Duodenal mucosa (tissue), 2 donors: ENCODE measurements around the gene MAD2L1BP.
"Not testable (repeated sequence)": the region's sequence is repeated elsewhere in the genome, so short reads cannot be mapped to it uniquely, and the experiment has no call there.

Experiments used
- H3K27ac ChIP-seq: one replicate; pipeline ENCODE4 v1.7.0; 2013; ENCODE audit warnings: low read depth, low read length
- H3K27me3 ChIP-seq, 2 donors: one replicate each; pipeline ENCODE4 v1.7.0; 2013; ENCODE audit warnings: low read length in 2 of 2, control low read depth in 1 of 2; ENCODE audit not compliant: insufficient read depth in 2 of 2, control insufficient read depth in 1 of 2
- H3K36me3 ChIP-seq, 2 donors: one replicate each; pipeline ENCODE4 v1.7.0; 2013; ENCODE audit warnings: low read length in 2 of 2, control low read depth in 1 of 2; ENCODE audit not compliant: insufficient read depth in 2 of 2, control insufficient read depth in 1 of 2
- H3K4me1 ChIP-seq, 2 donors: one replicate each; pipeline ENCODE4 v1.7.0; 2013; ENCODE audit warnings: low read length in 2 of 2, control low read depth in 1 of 2; ENCODE audit not compliant: insufficient read depth in 2 of 2, control insufficient read depth in 1 of 2
- H3K4me3 ChIP-seq, 2 donors: one replicate each; pipeline ENCODE4 v1.7.0; 2013; ENCODE audit warnings: low read length in 2 of 2, low read depth in 1 of 2
- H3K9ac ChIP-seq, 2 donors: one replicate each; pipeline ENCODE4 v1.7.0; 2013; ENCODE audit warnings: low read length in 2 of 2, low read depth in 1 of 2
- H3K9me3 ChIP-seq, 2 donors: one replicate each; pipeline ENCODE4 v1.7.0; 2013; ENCODE audit warnings: low read length in 2 of 2, control low read depth in 1 of 2; ENCODE audit not compliant: control insufficient read depth in 1 of 2

MAD2L1BP gene

DNA sequence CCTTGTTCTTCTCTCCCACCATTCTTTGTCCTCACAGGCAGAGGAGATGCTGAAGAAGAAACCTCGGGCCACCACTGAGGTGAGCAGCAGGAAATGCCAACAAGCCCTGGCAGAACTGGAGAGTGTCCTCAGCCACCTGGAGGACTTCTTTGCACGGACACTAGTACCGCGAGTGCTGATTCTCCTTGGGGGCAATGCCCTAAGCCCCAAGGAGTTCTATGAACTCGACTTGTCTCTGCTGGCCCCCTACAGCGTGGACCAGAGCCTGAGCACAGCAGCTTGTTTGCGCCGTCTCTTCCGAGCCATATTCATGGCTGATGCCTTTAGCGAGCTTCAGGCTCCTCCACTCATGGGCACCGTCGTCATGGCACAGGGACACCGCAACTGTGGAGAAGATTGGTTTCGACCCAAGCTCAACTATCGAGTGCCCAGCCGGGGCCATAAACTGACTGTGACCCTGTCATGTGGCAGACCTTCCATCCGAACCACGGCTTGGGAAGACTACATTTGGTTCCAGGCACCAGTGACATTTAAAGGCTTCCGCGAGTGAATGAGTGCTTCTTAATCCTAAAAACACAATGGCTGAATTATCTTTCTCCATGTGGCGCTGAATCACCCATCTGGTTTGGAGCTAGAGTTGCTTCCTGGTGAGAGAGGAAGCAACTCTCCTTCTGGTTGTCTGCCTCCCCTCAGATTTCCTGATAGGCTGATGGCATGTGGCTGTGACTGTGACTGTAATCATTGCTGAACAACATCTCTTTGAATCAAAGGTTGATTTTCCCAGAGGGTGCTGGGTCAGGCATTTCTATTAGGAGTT is 4.6 kb downstream of the MAD2L1BP start:
- Histone ChIP-seq H3K27me3 (no peaks in the 10 kb centered on the region), H3K4me3 (no peak overlapping the region), H3K27ac (no peak overlapping the region), H3K9me3 (no peaks in the 10 kb centered on the region), H3K4me1 (peaks cover 19 to 28% of the 10 kb centered on the region in 2 donors), H3K9ac (no peak overlapping the region), H3K36me3 (peaks cover 11 to 32% of the 10 kb centered on the region in 2 donors)

DNA sequence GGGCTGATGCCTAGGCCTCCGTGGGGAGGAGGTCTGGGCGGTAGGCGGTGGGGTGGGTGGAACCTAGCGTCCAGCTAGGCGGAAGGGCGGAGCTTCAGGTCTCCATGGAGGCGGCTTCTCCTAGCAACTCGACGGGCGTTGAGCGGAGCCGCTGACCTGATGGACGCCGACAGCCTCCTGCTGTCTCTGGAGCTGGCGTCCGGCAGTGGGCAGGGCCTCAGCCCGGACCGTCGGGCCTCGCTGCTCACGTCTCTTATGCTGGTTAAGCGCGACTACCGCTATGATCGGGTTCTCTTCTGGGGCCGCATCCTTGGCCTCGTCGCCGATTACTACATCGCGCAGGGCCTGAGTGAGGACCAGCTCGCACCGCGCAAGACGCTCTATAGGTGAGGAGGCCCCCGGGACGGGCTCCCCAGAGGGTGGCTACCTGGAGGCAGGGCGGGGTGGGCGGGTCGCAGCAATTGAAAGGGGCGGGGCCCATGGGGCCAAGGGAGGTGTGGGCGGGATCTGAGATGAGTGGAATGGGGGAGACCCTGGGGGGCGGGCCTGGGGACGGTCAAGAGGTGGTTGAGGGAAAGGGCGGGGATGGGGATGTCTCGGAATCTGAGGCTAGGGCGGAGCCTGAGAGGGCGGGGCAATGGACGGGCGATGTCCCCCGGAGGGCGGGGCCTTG is 9.4 kb downstream of the MAD2L1BP start, which contains the start of gene RSPH9:
Gene RSPH9 (plus strand): TSS at position 97 of the 673 bp plus-strand sequence. CDS start 63 bp downstream, at position 160.
- no peaks in the 10 kb centered on the region for H3K27me3 ChIP-seq
- H3K9ac ChIP-seq = no peak within 1 kb of the TSS
- peaks cover 6 to 24% of the 10 kb centered on the region in 2 donors for H3K36me3 ChIP-seq
- no peak within 1 kb of the TSS for H3K27ac ChIP-seq
- H3K9me3 ChIP-seq = no peaks in the 10 kb centered on the region
- peak within 1 kb of the TSS; percentile 51 to 65 for H3K4me3 ChIP-seq
- H3K4me1 ChIP-seq = peaks cover 6 to 10% of the 10 kb centered on the region in 2 donors

DNA sequence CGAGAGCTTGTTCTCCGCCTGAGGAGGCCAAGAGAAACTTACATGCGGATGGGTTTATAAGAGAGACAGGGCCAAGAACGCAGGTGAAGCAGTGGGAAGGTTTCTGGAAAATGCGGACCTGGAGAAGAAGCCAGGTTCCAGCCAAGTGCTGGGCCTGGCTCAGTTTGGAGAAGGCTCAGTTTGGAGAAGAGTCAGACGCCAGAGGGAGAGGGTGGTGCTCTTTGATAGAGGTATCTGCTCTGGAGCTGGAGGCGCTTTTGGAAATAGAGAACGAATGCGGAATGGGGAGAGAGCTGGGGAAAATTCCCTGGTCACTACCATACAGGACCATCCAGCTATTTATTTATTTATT is 9.9 kb downstream of the MAD2L1BP start:
- Histone ChIP-seq H3K4me3 (peak overlapping the region; percentile 42 to 65), H3K9me3 (no peaks in the 10 kb centered on the region), H3K9ac (no peak overlapping the region), H3K27ac (no peak overlapping the region), H3K36me3 (peaks cover under 1 to 19% of the 10 kb centered on the region in 2 donors), H3K27me3 (no peaks in the 10 kb centered on the region), H3K4me1 (peaks cover 5 to 6% of the 10 kb centered on the region in 2 donors)

DNA sequence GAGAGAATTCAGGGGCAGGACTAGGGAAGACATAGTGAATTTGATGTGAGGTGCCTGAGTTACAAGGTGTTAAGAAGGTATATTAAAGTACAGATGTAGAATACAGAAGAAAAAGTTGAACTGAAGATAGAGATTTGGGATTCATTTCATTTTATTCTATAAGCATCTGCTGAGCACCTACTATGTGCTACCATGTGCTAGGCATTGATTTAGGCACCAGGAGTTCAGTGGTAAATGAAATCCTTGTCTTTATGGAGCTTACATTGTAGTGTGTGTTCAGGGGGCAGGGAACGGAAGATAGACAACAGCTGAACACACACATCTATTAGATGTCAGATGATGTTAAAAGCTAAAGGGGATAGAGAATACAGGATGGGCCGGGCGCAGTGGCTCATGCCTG is 12.0 kb downstream of the MAD2L1BP start:
- peaks cover 0 to 2% of the 10 kb centered on the region in 2 donors for H3K36me3 ChIP-seq
- no peak overlapping the region for H3K27ac ChIP-seq
- no peaks in the 10 kb centered on the region for H3K27me3 ChIP-seq
- no peaks in the 10 kb centered on the region for H3K9me3 ChIP-seq
- H3K9ac ChIP-seq = no peak overlapping the region
- H3K4me3 ChIP-seq = no peak overlapping the region
- H3K4me1 ChIP-seq = peaks cover 3 to 4% of the 10 kb centered on the region in 2 donors

DNA sequence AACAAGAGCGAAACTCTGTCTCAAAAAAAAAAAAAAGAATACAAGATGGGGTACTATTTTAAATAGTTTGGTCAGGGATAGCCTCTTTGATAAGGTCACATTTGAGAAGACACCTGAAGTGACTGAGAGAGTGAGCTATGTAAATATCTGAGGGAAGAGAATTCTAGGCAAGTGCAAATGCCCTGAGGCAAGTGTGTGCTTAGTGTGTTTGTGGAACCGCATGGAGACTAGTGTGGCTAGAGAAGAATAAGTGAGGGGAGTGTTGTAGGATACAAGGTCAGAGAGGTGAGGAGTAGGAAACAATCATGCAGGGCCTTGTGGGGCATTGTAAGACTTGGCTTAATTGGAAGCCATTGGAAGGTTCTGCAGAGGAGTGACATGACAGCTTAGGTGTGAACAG is 12.6 kb downstream of the MAD2L1BP start:
- Histone ChIP-seq H3K27me3 (no peaks in the 10 kb centered on the region), H3K27ac (no peak overlapping the region), H3K4me1 (peaks cover 3 to 4% of the 10 kb centered on the region in 2 donors), H3K36me3 (no peaks in the 10 kb centered on the region), H3K9me3 (no peaks in the 10 kb centered on the region), H3K4me3 (no peak overlapping the region), H3K9ac (no peak overlapping the region)

DNA sequence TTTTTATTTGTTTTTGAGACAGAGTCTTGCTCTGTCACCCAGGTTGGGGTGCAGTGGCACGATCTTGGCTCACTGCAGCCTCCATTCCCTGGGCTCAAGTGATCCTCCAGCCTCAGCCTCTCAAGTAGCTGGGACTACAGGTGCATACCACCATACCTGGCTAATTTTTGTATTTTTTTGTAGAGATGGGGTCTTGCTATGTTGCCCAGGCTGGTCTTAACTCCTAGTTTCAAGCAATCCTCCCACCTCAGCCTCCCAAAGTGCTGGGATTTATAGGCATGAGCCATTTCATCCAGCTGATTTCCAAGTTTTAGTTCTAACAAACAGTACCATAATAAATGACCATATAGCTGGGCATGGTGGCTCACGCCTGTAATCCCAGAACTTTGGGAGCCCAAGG is 17.2 kb downstream of the MAD2L1BP start:
- not testable (repeated sequence) for H3K27ac ChIP-seq, H3K4me1 ChIP-seq, H3K9me3 ChIP-seq, H3K4me3 ChIP-seq, H3K36me3 ChIP-seq, H3K9ac ChIP-seq, H3K27me3 ChIP-seq

DNA sequence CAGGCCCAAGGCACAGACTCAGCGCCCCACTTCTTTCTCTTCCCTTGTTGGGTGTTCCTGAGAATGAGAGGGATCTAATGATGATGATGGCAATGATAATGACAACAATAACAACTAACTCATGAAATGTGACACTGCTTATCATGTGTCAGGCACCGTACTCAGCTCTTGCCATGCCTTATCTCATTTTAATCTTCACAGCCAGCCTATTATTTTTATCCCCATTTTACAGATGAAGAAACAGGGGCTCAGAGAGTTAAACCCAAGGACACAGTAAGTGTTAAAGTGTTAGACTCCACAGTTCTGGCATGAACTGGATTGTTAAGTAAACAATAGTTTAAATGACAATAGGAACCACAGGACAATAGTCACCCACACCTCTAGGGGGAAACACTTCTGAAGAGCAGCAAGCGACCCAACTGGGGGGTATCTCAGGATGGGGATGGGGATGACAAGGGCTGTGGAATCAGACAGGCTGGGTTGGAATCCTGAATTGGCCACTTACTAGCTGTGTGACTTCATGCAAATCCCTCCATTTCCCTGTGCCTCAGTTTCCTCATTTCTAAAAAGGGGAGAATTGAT is 21.7 kb downstream of the MAD2L1BP start:
- H3K9ac ChIP-seq = no peak overlapping the region
- H3K9me3 ChIP-seq = no peaks in the 10 kb centered on the region
- no peaks in the 10 kb centered on the region for H3K36me3 ChIP-seq
- no peaks in the 10 kb centered on the region for H3K4me1 ChIP-seq
- H3K4me3 ChIP-seq = no peak overlapping the region
- no peaks in the 10 kb centered on the region for H3K27me3 ChIP-seq
- no peak overlapping the region for H3K27ac ChIP-seq

DNA sequence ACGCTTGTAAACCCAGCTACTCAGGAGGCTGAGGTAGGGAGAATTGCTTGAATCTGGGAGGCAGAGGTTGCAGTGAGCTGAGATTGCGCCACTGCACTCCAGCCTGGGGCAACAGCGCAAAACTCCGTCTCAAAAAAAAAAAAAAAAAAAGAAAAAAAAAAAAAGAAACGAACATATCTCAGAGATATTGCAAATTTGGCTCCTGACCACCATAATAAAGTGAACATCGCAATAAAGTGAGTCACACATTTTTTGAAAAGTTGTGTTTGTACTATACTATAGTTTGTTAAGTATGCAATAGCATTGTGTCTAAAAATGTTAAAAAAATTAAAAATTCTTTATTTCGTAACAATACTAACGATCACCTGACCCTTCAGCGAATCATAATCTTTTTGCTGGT is 22.5 kb downstream of the MAD2L1BP start:
- Histone ChIP-seq H3K9me3 (no peaks in the 10 kb centered on the region), H3K27me3 (no peaks in the 10 kb centered on the region), H3K36me3 (no peaks in the 10 kb centered on the region), H3K9ac (no peak overlapping the region), H3K27ac (no peak overlapping the region), H3K4me1 (no peaks in the 10 kb centered on the region), H3K4me3 (no peak overlapping the region)

DNA sequence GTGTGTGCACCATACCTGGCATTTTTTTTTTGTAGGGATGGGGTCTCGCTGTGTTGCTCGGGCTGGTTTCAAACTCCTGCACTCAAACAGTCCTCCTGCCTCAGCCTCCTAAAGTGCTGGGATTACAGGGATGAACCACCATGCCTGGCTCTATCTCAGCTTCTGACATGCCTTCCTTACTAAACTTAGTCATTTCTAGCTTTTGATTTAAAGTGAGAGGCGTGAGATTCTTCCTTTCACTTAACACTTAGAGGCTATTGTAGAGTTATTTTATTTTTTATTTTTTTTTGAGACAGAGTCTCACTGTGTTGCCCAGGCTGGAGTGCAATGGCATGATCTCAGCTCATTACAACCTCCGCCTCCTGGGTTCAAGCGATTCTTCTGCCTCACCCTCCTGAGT is 27.3 kb downstream of the MAD2L1BP start:
- H3K9ac ChIP-seq, H3K4me3 ChIP-seq, H3K9me3 ChIP-seq, H3K27me3 ChIP-seq, H3K27ac ChIP-seq, H3K36me3 ChIP-seq: not testable (repeated sequence)
- peaks cover 11 to 13% of the 10 kb centered on the region in 2 donors for H3K4me1 ChIP-seq

DNA sequence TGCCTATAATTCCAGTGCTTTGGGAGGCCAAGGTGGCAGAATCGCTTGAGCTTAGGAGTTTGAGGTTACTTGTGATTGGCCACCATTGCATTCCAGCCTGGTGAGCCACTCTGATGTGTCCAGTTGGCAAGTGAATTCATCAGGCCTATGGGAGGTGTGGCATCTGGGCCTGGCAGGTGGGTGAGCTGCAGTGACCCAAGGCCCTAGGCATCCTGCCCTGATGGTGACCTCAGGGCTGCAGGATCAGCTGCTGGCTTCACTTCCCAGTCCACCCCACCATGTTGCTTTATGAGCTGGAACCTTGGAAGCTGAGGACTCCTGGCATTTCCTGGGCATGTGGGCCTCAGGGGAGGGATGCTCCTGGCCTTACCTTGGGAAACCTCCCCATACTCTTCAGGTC is 29.7 kb downstream of the MAD2L1BP start:
- peaks cover 21 to 34% of the 10 kb centered on the region in 2 donors for H3K4me1 ChIP-seq
- no peaks in the 10 kb centered on the region for H3K27me3 ChIP-seq
- H3K36me3 ChIP-seq = peaks cover 0 to 2% of the 10 kb centered on the region in 2 donors
- H3K9ac ChIP-seq = no peak overlapping the region
- no peak overlapping the region for H3K4me3 ChIP-seq
- H3K9me3 ChIP-seq = no peaks in the 10 kb centered on the region
- H3K27ac ChIP-seq = no peak overlapping the region
